SIG-M5 (cell line): ENCODE measurements around the gene TIE1.

Source experiments
- DNase-seq: peaks from one replicate; lab custom pipeline; 2025; lab: John Stamatoyannopoulos, UW

TIE1 gene

GRCh38 chr1:43293896-43294760 lies 6.7 kb upstream of the TIE1 start:
- DNase-seq = no peak

GRCh38 chr1:43294761-43295160 lies 6.0 kb upstream of the TIE1 start:
- DNase-seq = no peak

GRCh38 chr1:43296207-43296606 lies 4.6 kb upstream of the TIE1 start:
- no peak for DNase-seq

GRCh38 chr1:43298055-43298454 lies 2.7 kb upstream of the TIE1 start:
- no peak for DNase-seq

- no peak for DNase-seq
These were observed 1.7 kb upstream of the TIE1 start for GRCh38 chr1:43299101-43299500.

- DNase-seq = no peak
These were observed 1.4 kb downstream of the TIE1 start for GRCh38 chr1:43302201-43302600.

- no peak for DNase-seq
These were observed 2.1 kb downstream of the TIE1 start for GRCh38 chr1:43302721-43303470.

- no peak for DNase-seq
These were observed 2.9 kb downstream of the TIE1 start for GRCh38 chr1:43303471-43304313.

GRCh38 chr1:43304314-43304681 lies 3.5 kb downstream of the TIE1 start:
- DNase-seq = no peak

GRCh38 chr1:43304771-43305300 lies 4.1 kb downstream of the TIE1 start:
- DNase-seq = no peak

- no peak for DNase-seq
These were observed 4.7 kb downstream of the TIE1 start for GRCh38 chr1:43305461-43305860.

- no peak for DNase-seq
These were observed 5.3 kb downstream of the TIE1 start for GRCh38 chr1:43305926-43306687.

GRCh38 chr1:43306688-43307457 lies 6.1 kb downstream of the TIE1 start:
- DNase-seq = no peak

GRCh38 chr1:43307458-43308158 lies 6.8 kb downstream of the TIE1 start:
- DNase-seq = no peak

- DNase-seq = no peak
These were observed 8.0 kb downstream of the TIE1 start for GRCh38 chr1:43308635-43309404.

- DNase-seq = no peak
These were observed 8.7 kb downstream of the TIE1 start for GRCh38 chr1:43309405-43310025.

GRCh38 chr1:43311521-43311920 lies 10.7 kb downstream of the TIE1 start:
- DNase-seq = no peak

GRCh38 chr1:43312212-43312623 lies 11.4 kb downstream of the TIE1 start:
- no peak for DNase-seq
